Aortic smooth muscle cell (primary cell): Measurements from ENCODE around the gene COL28A1. TPM values are rescaled to one million over a fixed set of nuclear protein-coding genes. Genes with fewer than 3 reads are reported as not detected.

Experiments used
- total RNA-seq: library from RNA; depleted of rRNA; stranded (reverse); fragments of >200 nt; gene quantifications from 2 replicates; pipeline ENCODE4 v1.2.3, GENCODE V29; 2014

Gene COL28A1
- 0.06 and 0.13 TPM in 2 replicates for total RNA-seq

GRCh38 chr7:7535691-7536090 lies at the start of gene COL28A1:
COL28A1 (minus strand) TSS chr7:7535873; CDS start chr7:7532875, 2,998 bp downstream.

GRCh38 chr7:7566651-7567611 lies 31.3 kb upstream of the COL28A1 start, which contains the start of gene MIOS:
MIOS (plus strand) TSS chr7:7566884; CDS start chr7:7572476, 5,592 bp downstream.

Other genes starting within 250 kb of the COL28A1 start
- 26.1 and 27.6 TPM in 2 replicates for gene MIOS, start 31.0 kb upstream of the COL28A1 start, total RNA-seq
- 14.0 and 14.4 TPM in 2 replicates for gene UMAD1, start 104.9 kb upstream of the COL28A1 start, total RNA-seq
- 31.7 and 35.1 TPM in 2 replicates for gene RPA3, start 182.7 kb upstream of the COL28A1 start, total RNA-seq